ENCODE results near the gene SDK2. TPM values are rescaled to one million over a fixed set of nuclear protein-coding genes. Genes with fewer than 3 reads are reported as not detected.

The SDK2 gene
- total and polyA plus RNA-seq, 9 of the 15 experiments (the other 6 are each of a cell fraction or from before 2014, with no cell fraction given) = 0.04 TPM; not detected in 8

DNA sequence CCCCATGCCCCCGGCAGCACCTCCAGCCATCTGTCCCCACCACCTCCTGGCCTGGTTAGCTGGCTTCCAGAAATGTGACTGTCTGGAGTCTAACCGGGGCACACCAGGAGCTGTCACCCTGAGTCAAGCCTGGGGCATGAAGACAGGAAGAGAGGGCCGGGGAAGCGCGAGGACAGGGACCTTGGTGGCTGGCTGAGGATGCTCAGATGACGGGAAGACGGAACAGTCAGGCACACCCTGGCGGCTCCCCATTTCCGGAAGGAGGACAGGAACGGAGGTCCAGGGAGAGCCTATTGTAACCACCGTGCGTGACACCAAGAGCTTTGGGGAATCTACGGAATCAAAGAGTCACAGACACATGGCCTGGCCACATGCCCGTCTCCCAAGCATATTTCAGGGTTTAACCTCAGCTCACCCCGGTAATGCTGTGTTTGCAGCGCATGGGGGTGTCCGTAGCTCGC lies 51.7 kb downstream of the SDK2 start:
- in situ Hi-C loops (cut with MboI) = no loop called here

More for the DNA sequence above, 51.7 kb downstream of the SDK2 start:
- H3K4me1 ChIP-seq (replicated peaks in 1 of 2; ENCODE audit: control insufficient read depth in 2 of 2, insufficient read depth in 2 of 2, low read length in 2 of 2) = no peaks in the 10 kb centered on the region
- H3K27ac ChIP-seq (ENCODE audit: extremely low read depth, low read depth, low read length) = no peak overlapping the region
- H4K20me1 ChIP-seq (replicated peaks; ENCODE audit: control insufficient read depth, insufficient read depth, low read length) = peaks cover 13% of the 10 kb centered on the region
- WGBS (ENCODE audit: insufficient coverage, low coverage, missing lambda C conversion rate) = under 1% methylated on average over 18 of the region's 18 CpGs
- no peak for FAIRE-seq
- TF ChIP-seq HLTF (IDR thresholded peaks at IDR 0.05) (no peak), ZBTB43 (CRISPR knock-in tag; IDR thresholded peaks at IDR 0.05) (no peak), SOX6 (IDR thresholded peaks at IDR 0.05) (no peak)
- TF ChIP-seq, protein P1, sequence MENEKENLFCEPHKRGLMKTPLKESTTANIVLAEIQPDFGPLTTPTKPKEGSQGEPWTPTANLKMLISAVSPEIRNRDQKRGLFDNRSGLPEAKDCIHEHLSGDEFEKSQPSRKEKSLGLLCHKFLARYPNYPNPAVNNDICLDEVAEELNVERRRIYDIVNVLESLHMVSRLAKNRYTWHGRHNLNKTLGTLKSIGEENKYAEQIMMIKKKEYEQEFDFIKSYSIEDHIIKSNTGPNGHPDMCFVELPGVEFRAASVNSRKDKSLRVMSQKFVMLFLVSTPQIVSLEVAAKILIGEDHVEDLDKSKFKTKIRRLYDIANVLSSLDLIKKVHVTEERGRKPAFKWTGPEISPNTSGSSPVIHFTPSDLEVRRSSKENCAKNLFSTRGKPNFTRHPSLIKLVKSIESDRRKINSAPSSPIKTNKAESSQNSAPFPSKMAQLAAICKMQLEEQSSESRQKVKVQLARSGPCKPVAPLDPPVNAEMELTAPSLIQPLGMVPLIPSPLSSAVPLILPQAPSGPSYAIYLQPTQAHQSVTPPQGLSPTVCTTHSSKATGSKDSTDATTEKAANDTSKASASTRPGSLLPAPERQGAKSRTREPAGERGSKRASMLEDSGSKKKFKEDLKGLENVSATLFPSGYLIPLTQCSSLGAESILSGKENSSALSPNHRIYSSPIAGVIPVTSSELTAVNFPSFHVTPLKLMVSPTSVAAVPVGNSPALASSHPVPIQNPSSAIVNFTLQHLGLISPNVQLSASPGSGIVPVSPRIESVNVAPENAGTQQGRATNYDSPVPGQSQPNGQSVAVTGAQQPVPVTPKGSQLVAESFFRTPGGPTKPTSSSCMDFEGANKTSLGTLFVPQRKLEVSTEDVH (IDR thresholded peaks at IDR 0.05; ENCODE audit: low read depth, partially characterized antibody) = no peak
- ChIA-PET POLR2A (no interaction called here), CTCF (ENCODE audit: low intra/inter-chr PET ratio) (no interaction called here)
- no peak for ATAC-seq
- intact Hi-C loops (cut with micrococcal nuclease) = loop anchor here (10.0 kb wide), 1 partner anchor 112 kb away; no protein-coding TSS in a partner anchor
- H3K4me3 ChIP-seq = no peak overlapping the region
- no peak for DNase-seq (ENCODE audit: extremely low read depth in 1 of 4, low spot score in 3 of 4)
- H3K9me3 ChIP-seq (replicated peaks; ENCODE audit: control insufficient read depth, insufficient read depth, low read depth, low read length) = no peaks in the 10 kb centered on the region
- no peaks in the 10 kb centered on the region for H3K79me2 ChIP-seq (ENCODE audit: control insufficient read depth, insufficient read depth, low read length)
- H3K9ac ChIP-seq (ENCODE audit: insufficient read depth in 1 of 2, low read depth in 2 of 2, low read length in 2 of 2) = no peak overlapping the region
- no peaks in the 10 kb centered on the region for H3K36me3 ChIP-seq (ENCODE audit: control insufficient read depth, insufficient read depth, low read length)
- no TSS peak for BruUV-seq (replicated peaks)
- no peaks in the 10 kb centered on the region for H3K9me1 ChIP-seq (ENCODE audit: control insufficient read depth, insufficient read depth, low read length)
- peaks cover 11 to 65% of the 10 kb centered on the region in 2 experiments; a peak in 3 of 5 replicates for H3K27me3 ChIP-seq (ENCODE audit: control insufficient read depth in 2 of 2, insufficient read depth in 2 of 2, low read length in 2 of 2)
- no peak overlapping the region for H3K4me2 ChIP-seq (ENCODE audit: insufficient read depth, low read length)
- H2AFZ ChIP-seq (ENCODE audit: low read depth, low read length) = no peak overlapping the region

Measured in K562 (cell line).